Measurements from ENCODE around the gene STK24.
A peak's percentile ranks its signal among the peaks of the same experiment; 100 is the strongest.

DNA sequence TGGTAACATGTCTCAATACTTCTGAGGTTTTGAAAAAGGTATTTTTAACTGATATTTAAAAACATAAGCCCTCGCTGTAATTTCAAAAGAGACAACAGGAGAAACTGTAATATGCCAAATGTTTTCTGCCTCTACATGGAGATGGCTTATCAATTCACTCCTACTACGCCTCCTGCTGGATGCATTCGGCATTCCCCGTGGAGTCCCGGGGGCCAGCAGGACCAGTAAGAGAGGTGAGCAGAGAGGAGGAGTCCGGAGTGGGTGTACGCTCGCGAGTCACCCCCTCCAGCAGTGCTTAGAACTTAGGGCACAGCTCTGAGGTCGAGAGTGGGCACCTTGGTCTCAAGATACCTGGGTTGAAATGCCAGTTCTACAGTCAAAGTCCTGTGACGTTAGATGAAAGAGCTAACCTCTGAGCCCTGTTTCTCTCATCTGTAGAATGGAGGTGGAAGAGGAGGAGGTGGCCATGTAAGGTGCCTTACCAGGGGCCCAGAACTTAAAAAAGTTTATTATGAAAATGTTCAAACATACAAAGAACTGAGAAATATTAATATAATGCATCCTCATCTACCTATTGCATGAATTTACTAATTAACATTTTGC lies 110.2 kb downstream of the STK24 start:
- peak; percentile 47 for TF ChIP-seq CTCF (IDR thresholded peaks at IDR 0.05; ENCODE audit: insufficient read depth, low read length, poor library complexity, severe bottlenecking)
- no peak for TF ChIP-seq EZH2phosphoT487 (conservative IDR thresholded peaks at IDR 0.05; ENCODE audit: low read length)

All from SU-DHL-6 (cell line).